ENCODE measurements around the gene NAXD.

DNA sequence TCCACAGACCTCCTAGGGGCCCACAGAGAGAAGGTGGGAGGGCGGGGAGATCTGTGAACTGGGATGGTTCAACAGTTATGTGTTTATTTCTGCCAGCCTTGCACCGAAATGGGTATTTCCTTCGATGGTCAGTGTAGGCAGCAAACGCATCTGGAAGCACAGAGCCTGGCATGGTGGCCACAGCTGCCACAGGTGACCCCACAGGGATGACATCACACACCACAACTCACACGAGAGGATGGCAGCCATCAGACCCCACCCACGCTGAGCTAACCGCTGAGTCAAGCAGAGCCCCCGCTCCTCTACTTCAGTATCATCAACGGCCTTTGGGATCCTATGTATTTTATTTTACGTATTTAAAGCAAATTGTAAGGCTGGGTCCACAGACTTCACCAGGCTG is 37.4 kb downstream of the NAXD start:
- TF ChIP-seq POLR2A (IDR thresholded peaks at IDR 0.05; ENCODE audit: low read length) (no peak), GATA1 (IDR thresholded peaks at IDR 0.05; ENCODE audit: low read depth, low read length) (no peak)
